C4-2B (cell line): ENCODE data around the gene AGBL1.

Experiments used
- CTCF ChIP-seq: fragments of 450-650 bp; conservative IDR thresholded peaks from 2 replicates; pipeline ENCODE4 v1.5.1; 2017; ENCODE audit warnings: mild to moderate bottlenecking
- ZFX ChIP-seq: fragments of 450-650 bp; IDR thresholded peaks from 2 replicates; pipeline ENCODE4 v1.6.1; 2017

DNA sequence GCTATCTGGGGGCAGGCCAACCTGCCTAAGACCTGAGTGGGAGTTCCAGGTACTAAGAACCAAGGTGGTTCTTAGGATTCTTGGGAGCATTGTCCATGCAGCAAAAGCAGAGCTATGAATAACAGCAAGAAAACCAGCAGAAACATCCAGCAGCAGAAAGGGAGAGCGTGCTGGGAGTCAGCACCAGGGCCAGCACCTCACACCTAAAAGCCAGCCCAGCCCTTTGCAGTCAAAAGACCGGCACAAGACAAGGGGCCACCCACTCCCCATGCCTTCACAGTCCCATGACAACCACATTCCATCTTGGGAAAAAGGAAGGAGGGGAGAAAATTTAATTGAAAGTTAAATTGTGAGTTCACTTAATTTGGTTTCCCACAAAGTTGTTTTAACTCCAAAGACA, 364.9 kb downstream of the AGBL1 start:
- TF ChIP-seq CTCF (no peak), ZFX (no peak)
